Globus pallidus (tissue), 1 donor: ENCODE measurements around the gene FCSK.

Source experiments
- DNase-seq: peaks from one replicate; pipeline ENCODE4 v3.0.0-alpha.2; 2015; ENCODE audit warnings: low spot score

The FCSK gene

GRCh38 chr16:70455910-70456309, 1.5 kb downstream of the FCSK start:
- DNase-seq = no peak

- no peak for DNase-seq
Measured at GRCh38 chr16:70457446-70458166, 3.2 kb downstream of the FCSK start.

- no peak for DNase-seq
Measured at GRCh38 chr16:70460737-70461261, 6.4 kb downstream of the FCSK start.

- no peak for DNase-seq
Measured at GRCh38 chr16:70463235-70463634, 8.8 kb downstream of the FCSK start.

GRCh38 chr16:70465999-70466804, 11.8 kb downstream of the FCSK start:
- DNase-seq = no peak

GRCh38 chr16:70466805-70467076, 12.3 kb downstream of the FCSK start:
- no peak for DNase-seq

GRCh38 chr16:70467113-70467512, 12.7 kb downstream of the FCSK start:
- DNase-seq = no peak

GRCh38 chr16:70467608-70468007, 13.2 kb downstream of the FCSK start:
- no peak for DNase-seq

- DNase-seq = no peak
Measured at GRCh38 chr16:70468776-70469525, 14.6 kb downstream of the FCSK start.

GRCh38 chr16:70470141-70470926, 15.9 kb downstream of the FCSK start:
- DNase-seq = no peak

GRCh38 chr16:70470927-70471341, 16.5 kb downstream of the FCSK start:
- DNase-seq = no peak

- peak; percentile 10 for DNase-seq
Measured at GRCh38 chr16:70472786-70473433, 18.5 kb downstream of the FCSK start.

GRCh38 chr16:70473446-70474319, 19.3 kb downstream of the FCSK start:
- no peak for DNase-seq

GRCh38 chr16:70474320-70475053, 20.1 kb downstream of the FCSK start:
- no peak for DNase-seq

GRCh38 chr16:70475054-70475871, 20.9 kb downstream of the FCSK start:
- DNase-seq = no peak

- DNase-seq = no peak
Measured at GRCh38 chr16:70476272-70477020, 22.1 kb downstream of the FCSK start.

GRCh38 chr16:70478169-70478568, 23.8 kb downstream of the FCSK start:
- DNase-seq = no peak

GRCh38 chr16:70478912-70479341, 24.5 kb downstream of the FCSK start:
- no peak for DNase-seq
